B cell (primary cell): Measurements from ENCODE around the gene ACO1.

Experiments
- EZH2 ChIP-seq: IDR thresholded peaks from 2 replicates; pipeline ENCODE4 v1.6.1; 2012; ENCODE audit warnings: borderline replicate concordance, low read depth, mild to moderate bottlenecking, moderate library complexity, low read length; ENCODE audit not compliant: insufficient read depth, poor library complexity, severe bottlenecking
- TF ChIP-seq, protein P1 (sequence below): fragments of 200-600 bp; IDR thresholded peaks from one replicate; pipeline ENCODE4 v1.8.0; 2022; ENCODE audit warnings: antibody characterized with exemption, mild to moderate bottlenecking

DNA sequence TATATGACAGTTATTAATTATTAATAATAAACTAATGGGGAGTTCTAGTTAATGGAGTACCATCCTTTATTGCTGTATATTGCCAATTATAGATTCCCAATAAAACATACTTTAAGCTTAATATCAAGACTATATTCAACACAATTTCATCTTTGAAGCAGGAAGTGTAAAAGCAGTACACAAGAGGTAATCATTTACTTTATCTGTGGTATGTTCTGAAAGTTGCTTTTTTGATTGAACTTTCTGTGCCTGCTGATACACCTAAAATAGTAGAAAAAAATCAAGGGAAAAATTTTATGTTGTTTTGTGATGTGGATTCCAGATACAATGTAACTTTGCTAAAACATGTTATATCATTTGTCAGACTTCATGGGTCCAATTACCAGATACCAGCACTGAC lies 58.0 kb downstream of the ACO1 start:
- TF ChIP-seq, protein P1, sequence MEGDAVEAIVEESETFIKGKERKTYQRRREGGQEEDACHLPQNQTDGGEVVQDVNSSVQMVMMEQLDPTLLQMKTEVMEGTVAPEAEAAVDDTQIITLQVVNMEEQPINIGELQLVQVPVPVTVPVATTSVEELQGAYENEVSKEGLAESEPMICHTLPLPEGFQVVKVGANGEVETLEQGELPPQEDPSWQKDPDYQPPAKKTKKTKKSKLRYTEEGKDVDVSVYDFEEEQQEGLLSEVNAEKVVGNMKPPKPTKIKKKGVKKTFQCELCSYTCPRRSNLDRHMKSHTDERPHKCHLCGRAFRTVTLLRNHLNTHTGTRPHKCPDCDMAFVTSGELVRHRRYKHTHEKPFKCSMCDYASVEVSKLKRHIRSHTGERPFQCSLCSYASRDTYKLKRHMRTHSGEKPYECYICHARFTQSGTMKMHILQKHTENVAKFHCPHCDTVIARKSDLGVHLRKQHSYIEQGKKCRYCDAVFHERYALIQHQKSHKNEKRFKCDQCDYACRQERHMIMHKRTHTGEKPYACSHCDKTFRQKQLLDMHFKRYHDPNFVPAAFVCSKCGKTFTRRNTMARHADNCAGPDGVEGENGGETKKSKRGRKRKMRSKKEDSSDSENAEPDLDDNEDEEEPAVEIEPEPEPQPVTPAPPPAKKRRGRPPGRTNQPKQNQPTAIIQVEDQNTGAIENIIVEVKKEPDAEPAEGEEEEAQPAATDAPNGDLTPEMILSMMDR: no peak
- no peak for TF ChIP-seq EZH2
